ENCODE results near the gene HIRA. TPM values are rescaled to one million over a fixed set of nuclear protein-coding genes. Genes with fewer than 3 reads are reported as not detected.

The HIRA gene
- total and polyA plus RNA-seq, 4 donors = 4.1 to 32.5 (median 23.0) TPM

GRCh38 chr22:19352766-19353165 is 78.8 kb downstream of the HIRA start (continued):
- TF ChIP-seq TAF1 (conservative IDR thresholded peaks at IDR 0.05) = no peak

GRCh38 chr22:19352217-19352616 is 79.3 kb downstream of the HIRA start:
- WGBS = 88% methylated on average over 6 of the region's 6 CpGs
- DNase-seq (ENCODE audit: low spot score) = no peak

GRCh38 chr22:19351604-19352003 is 79.9 kb downstream of the HIRA start:
- H3K9me3 ChIP-seq (ENCODE audit: control insufficient read depth in 4 of 4, low read length in 3 of 4) = no peaks in the 10 kb centered on the region
- H3K36me3 ChIP-seq (ENCODE audit: control insufficient read depth in 4 of 4, insufficient read depth in 3 of 4, low read depth in 1 of 4, low read length in 3 of 4) = peaks cover 31 to 89% (median 58%) of the 10 kb centered on the region in 4 donors
- no peak for TF ChIP-seq EGR1 (IDR thresholded peaks at IDR 0.05; ENCODE audit: low read depth in 2 of 2)
- no peak for TF ChIP-seq RXRA (IDR thresholded peaks at IDR 0.05)
- no peak for TF ChIP-seq REST (IDR thresholded peaks at IDR 0.05)
- no peak for TF ChIP-seq HNF4G (IDR thresholded peaks at IDR 0.05)
- TF ChIP-seq HNF4A (conservative IDR thresholded peaks at IDR 0.05) = no peak
- no peak for TF ChIP-seq TAF1 (conservative IDR thresholded peaks at IDR 0.05)
- TF ChIP-seq ZBTB33 (IDR thresholded peaks at IDR 0.05) = no peak
- TF ChIP-seq MAX (IDR thresholded peaks at IDR 0.05) = no peak
- no peak for TF ChIP-seq CTCF (IDR thresholded peaks at IDR 0.05; ENCODE audit: low read depth, low read length, missing input control)
- no peak for TF ChIP-seq ATF3 (IDR thresholded peaks at IDR 0.05)
- TF ChIP-seq SP1 (IDR thresholded peaks at IDR 0.05) = no peak
- no peak for TF ChIP-seq JUND (IDR thresholded peaks at IDR 0.05)
- TF ChIP-seq FOXA2 (IDR thresholded peaks at IDR 0.05) = no peak
- no peak for TF ChIP-seq GABPA (IDR thresholded peaks at IDR 0.05 in 1 of 2, conservative IDR thresholded peaks at IDR 0.05 in 1 of 2)
- no peak for TF ChIP-seq FOXA1 (IDR thresholded peaks at IDR 0.05)
- TF ChIP-seq YY1 (IDR thresholded peaks at IDR 0.05) = no peak
- no peak for TF ChIP-seq NR2F2 (IDR thresholded peaks at IDR 0.05)
- TF ChIP-seq RAD21 (IDR thresholded peaks at IDR 0.05) = no peak
- WGBS = 97% methylated on average over 6 of the region's 6 CpGs
- no peak overlapping the region for H3K27ac ChIP-seq (ENCODE audit: low read depth in 1 of 2, low read length in 2 of 2)
- no peaks in the 10 kb centered on the region for H3K27me3 ChIP-seq (ENCODE audit: control insufficient read depth in 4 of 4, insufficient read depth in 4 of 4, low read length in 3 of 4)
- H3K4me3 ChIP-seq (ENCODE audit: low read depth in 1 of 3, low read length in 3 of 3) = no peak overlapping the region
- H3K4me1 ChIP-seq (ENCODE audit: control insufficient read depth in 4 of 4, insufficient read depth in 4 of 4, low read length in 3 of 4) = no peaks in the 10 kb centered on the region
- no peak overlapping the region for H3K9ac ChIP-seq (ENCODE audit: low read depth in 1 of 2, low read length in 2 of 2)
- no peak for DNase-seq (ENCODE audit: low spot score)

More at GRCh38 chr22:19352217-19352616, 79.3 kb downstream of the HIRA start:
- Histone ChIP-seq H3K9me3 (ENCODE audit: control insufficient read depth in 4 of 4, low read length in 3 of 4) (no peaks in the 10 kb centered on the region), H3K36me3 (ENCODE audit: control insufficient read depth in 4 of 4, insufficient read depth in 3 of 4, low read depth in 1 of 4, low read length in 3 of 4) (peaks cover 29 to 89% (median 59%) of the 10 kb centered on the region in 4 donors), H3K4me3 (ENCODE audit: low read depth in 1 of 3, low read length in 3 of 3) (no peak overlapping the region), H3K27me3 (ENCODE audit: control insufficient read depth in 4 of 4, insufficient read depth in 4 of 4, low read length in 3 of 4) (no peaks in the 10 kb centered on the region), H3K9ac (ENCODE audit: low read depth in 1 of 2, low read length in 2 of 2) (no peak overlapping the region), H3K27ac (ENCODE audit: low read depth in 1 of 2, low read length in 2 of 2) (no peak overlapping the region), H3K4me1 (ENCODE audit: control insufficient read depth in 4 of 4, insufficient read depth in 4 of 4, low read length in 3 of 4) (no peaks in the 10 kb centered on the region)
- no peak for TF ChIP-seq CTCF (IDR thresholded peaks at IDR 0.05; ENCODE audit: low read depth, low read length, missing input control)
